ENCODE data around the gene EFHC1. TPM values are rescaled to one million over a fixed set of nuclear protein-coding genes. Genes with fewer than 3 reads are reported as not detected.
"Not testable (repeated sequence)": the region's sequence is repeated elsewhere in the genome, so short reads cannot be mapped to it uniquely, and the experiment has no call there.

The EFHC1 gene
- total RNA-seq, 4 donors from 2014 or later, result 0.46 to 9.3 (median 1.5) TPM

- ATAC-seq (no peak), DNase-seq (no peak)
- in situ Hi-C loops (cut with MboI; ENCODE audit: low sequenced_read_pairs in 4 of 4) (no loop called here), intact Hi-C loops (cut with DNase I; ENCODE audit: low total_unique reads) (no loop called here)
- H3K27ac ChIP-seq, result no peak overlapping the region
- H3K9me3 ChIP-seq, result no peaks in the 10 kb centered on the region
- H3K36me3 ChIP-seq, result no peaks in the 10 kb centered on the region
- no peak overlapping the region for H3K4me3 ChIP-seq
- no peaks in the 10 kb centered on the region for H3K4me1 ChIP-seq
- TF ChIP-seq CTCF (IDR thresholded peaks at IDR 0.05 in 4 of 5, conservative IDR thresholded peaks at IDR 0.05 in 1 of 5), result no peak
- TF ChIP-seq POLR2A (IDR thresholded peaks at IDR 0.05), result no peak
- H3K27me3 ChIP-seq, result no peaks in the 10 kb centered on the region
Observed at GRCh38 chr6:52457096-52457495, 37.0 kb downstream of the EFHC1 start.

- H3K9me3 ChIP-seq; H3K27ac ChIP-seq; DNase-seq; H3K4me1 ChIP-seq; ATAC-seq; H3K36me3 ChIP-seq; H3K4me3 ChIP-seq; H3K27me3 ChIP-seq; intact Hi-C loops (cut with DNase I; ENCODE audit: low total_unique reads); in situ Hi-C loops (cut with MboI; ENCODE audit: low sequenced_read_pairs in 4 of 4): not testable (repeated sequence)
Observed at GRCh38 chr6:52461194-52461593, 41.1 kb downstream of the EFHC1 start.

- TF ChIP-seq POLR2A (IDR thresholded peaks at IDR 0.05) (no peak), CTCF (IDR thresholded peaks at IDR 0.05 in 4 of 5, conservative IDR thresholded peaks at IDR 0.05 in 1 of 5) (no peak)
- no peaks in the 10 kb centered on the region for H3K4me1 ChIP-seq
- no peak for ATAC-seq
- no peaks in the 10 kb centered on the region for H3K36me3 ChIP-seq
- in situ Hi-C loops (cut with MboI; ENCODE audit: low sequenced_read_pairs in 4 of 4), result no loop called here
- intact Hi-C loops (cut with DNase I; ENCODE audit: low total_unique reads), result no loop called here
- no peak overlapping the region for H3K27ac ChIP-seq
- H3K4me3 ChIP-seq, result no peak overlapping the region
- H3K9me3 ChIP-seq, result no peaks in the 10 kb centered on the region
- H3K27me3 ChIP-seq, result no peaks in the 10 kb centered on the region
- DNase-seq, result no peak
Observed at GRCh38 chr6:52474173-52474572, 54.0 kb downstream of the EFHC1 start.

- in situ Hi-C loops (cut with MboI; ENCODE audit: low sequenced_read_pairs in 4 of 4), result loop anchor here in 1 of 4 donors (25.0 kb wide), 1 partner anchor 112 kb away; the partner anchor contains the start of gene TRAM2
- no peaks in the 10 kb centered on the region for H3K36me3 ChIP-seq
- DNase-seq, result no peak
- TF ChIP-seq CTCF (IDR thresholded peaks at IDR 0.05 in 4 of 5, conservative IDR thresholded peaks at IDR 0.05 in 1 of 5), result no peak
- TF ChIP-seq POLR2A (IDR thresholded peaks at IDR 0.05), result no peak
- intact Hi-C loops (cut with DNase I; ENCODE audit: low total_unique reads), result no loop called here
- no peak overlapping the region for H3K27ac ChIP-seq
- H3K4me3 ChIP-seq, result no peak overlapping the region
- H3K4me1 ChIP-seq, result no peaks in the 10 kb centered on the region
- H3K27me3 ChIP-seq, result no peaks in the 10 kb centered on the region
- no peak for ATAC-seq
- H3K9me3 ChIP-seq, result no peaks in the 10 kb centered on the region
Observed at GRCh38 chr6:52475307-52475706, 55.2 kb downstream of the EFHC1 start.

- Histone ChIP-seq H3K36me3 (no peaks in the 10 kb centered on the region), H3K4me3 (no peak overlapping the region), H3K4me1 (no peaks in the 10 kb centered on the region), H3K9me3 (no peaks in the 10 kb centered on the region), H3K27ac (no peak overlapping the region), H3K27me3 (no peaks in the 10 kb centered on the region)
- in situ Hi-C loops (cut with MboI; ENCODE audit: low sequenced_read_pairs in 4 of 4) (loop anchor here in 1 of 4 donors (25.0 kb wide), 1 partner anchor 104 kb away; the partner anchor contains the start of gene TRAM2), intact Hi-C loops (cut with DNase I; ENCODE audit: low total_unique reads) (no loop called here)
- no peak for TF ChIP-seq CTCF (IDR thresholded peaks at IDR 0.05 in 4 of 5, conservative IDR thresholded peaks at IDR 0.05 in 1 of 5)
- TF ChIP-seq POLR2A (IDR thresholded peaks at IDR 0.05), result no peak
- ATAC-seq (no peak), DNase-seq (no peak)
Observed at GRCh38 chr6:52482903-52483670, 62.9 kb downstream of the EFHC1 start.
